Measurements from ENCODE around the gene RNGTT. TPM values are rescaled to one million over a fixed set of nuclear protein-coding genes. Genes with fewer than 3 reads are reported as not detected.

Gene RNGTT
- total and polyA plus RNA-seq, 9 donors = 7.5 to 16.4 (median 10.5) TPM

DNA sequence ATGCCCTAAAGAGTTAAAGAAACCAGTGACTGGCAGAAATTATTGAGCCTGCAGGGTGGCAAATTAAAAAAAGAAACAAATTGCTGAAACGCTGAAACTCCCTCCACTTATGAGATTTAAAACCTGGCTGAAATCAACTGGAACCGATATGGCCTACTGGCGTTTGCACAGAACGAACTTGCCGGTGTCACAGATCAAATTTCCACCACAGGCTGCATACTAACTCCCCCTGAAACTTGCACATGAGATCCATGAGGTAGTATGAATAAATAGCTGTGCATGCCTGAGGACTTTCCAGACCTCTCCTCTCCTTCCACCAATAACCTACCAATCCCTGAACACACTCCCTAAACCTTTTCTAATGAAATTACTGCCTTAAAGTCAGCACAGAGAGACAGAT, 150.4 kb downstream of the RNGTT start:
- DNase-seq = peak; percentile 39
- no peak overlapping the region for H3K4me3 ChIP-seq (ENCODE audit: low read length)
- H3K36me3 ChIP-seq (ENCODE audit: control insufficient read depth, insufficient read depth, low read length) = no peaks in the 10 kb centered on the region
- WGBS (ENCODE audit: insufficient coverage) = 27% methylated on average over 2 of the region's 5 CpGs
- H3K27ac ChIP-seq (ENCODE audit: low read length) = peak overlapping the region; percentile 33
- H3K4me1 ChIP-seq (ENCODE audit: control insufficient read depth, insufficient read depth, low read length) = no peaks in the 10 kb centered on the region
- H3K9me3 ChIP-seq (replicated peaks; ENCODE audit: control insufficient read depth, low read depth, low read length) = no peaks in the 10 kb centered on the region
- H3K27me3 ChIP-seq (ENCODE audit: control insufficient read depth, insufficient read depth, low read length) = no peaks in the 10 kb centered on the region

DNA sequence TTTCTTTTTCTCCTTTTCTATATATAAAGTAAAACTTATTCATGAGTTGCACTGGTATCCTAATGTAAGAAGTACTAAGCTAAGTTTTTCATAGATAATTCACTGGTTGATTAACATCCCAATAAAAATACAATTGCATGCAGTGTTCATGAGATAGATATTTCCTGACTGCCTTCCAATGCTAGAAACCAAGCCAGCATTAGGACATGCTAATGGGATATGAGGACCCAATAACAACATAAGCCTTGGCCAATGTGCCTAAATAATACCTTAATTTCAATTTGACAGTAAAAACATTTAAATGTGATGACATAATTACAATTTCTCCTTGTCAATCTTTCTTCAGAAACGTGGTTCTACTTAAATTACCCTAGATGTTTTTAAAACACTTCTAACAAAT, 152.7 kb downstream of the RNGTT start:
- peak; percentile 40 for DNase-seq
- Histone ChIP-seq H3K9me3 (replicated peaks; ENCODE audit: control insufficient read depth, low read depth, low read length) (peaks cover 2% of the 10 kb centered on the region), H3K4me1 (ENCODE audit: control insufficient read depth, insufficient read depth, low read length) (no peaks in the 10 kb centered on the region), H3K36me3 (ENCODE audit: control insufficient read depth, insufficient read depth, low read length) (no peaks in the 10 kb centered on the region), H3K27me3 (ENCODE audit: control insufficient read depth, insufficient read depth, low read length) (no peaks in the 10 kb centered on the region), H3K27ac (ENCODE audit: low read length) (no peak overlapping the region), H3K4me3 (ENCODE audit: low read length) (no peak overlapping the region)
- no CpG with 5 or more reads among the region's 1 CpG for WGBS (ENCODE audit: insufficient coverage)

DNA sequence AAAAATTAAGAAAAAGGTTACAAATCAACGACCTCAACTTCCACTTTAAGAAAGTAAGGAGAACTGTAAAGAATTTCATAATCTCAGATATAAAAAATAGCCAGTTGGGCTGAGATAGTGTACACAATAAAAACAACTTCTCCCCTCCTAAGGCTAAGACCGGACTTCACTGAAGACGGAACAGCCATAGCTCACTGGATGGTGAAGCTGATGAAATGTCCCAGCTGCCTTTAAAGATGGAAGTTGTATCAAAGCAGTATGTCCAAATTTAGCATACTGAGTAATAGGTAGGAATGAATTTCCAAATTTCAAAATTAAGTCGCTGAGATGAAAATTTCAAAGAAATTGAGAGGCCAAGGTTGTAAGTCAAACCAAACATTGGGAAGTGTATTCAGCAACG, 153.3 kb downstream of the RNGTT start:
- no peak for DNase-seq
- Histone ChIP-seq H3K36me3 (ENCODE audit: control insufficient read depth, insufficient read depth, low read length) (no peaks in the 10 kb centered on the region), H3K9me3 (replicated peaks; ENCODE audit: control insufficient read depth, low read depth, low read length) (peaks cover 2% of the 10 kb centered on the region), H3K27ac (ENCODE audit: low read length) (no peak overlapping the region), H3K4me1 (ENCODE audit: control insufficient read depth, insufficient read depth, low read length) (no peaks in the 10 kb centered on the region), H3K4me3 (ENCODE audit: low read length) (no peak overlapping the region), H3K27me3 (ENCODE audit: control insufficient read depth, insufficient read depth, low read length) (no peaks in the 10 kb centered on the region)
- 91% methylated on average over 2 of the region's 5 CpGs for WGBS (ENCODE audit: insufficient coverage)

DNA sequence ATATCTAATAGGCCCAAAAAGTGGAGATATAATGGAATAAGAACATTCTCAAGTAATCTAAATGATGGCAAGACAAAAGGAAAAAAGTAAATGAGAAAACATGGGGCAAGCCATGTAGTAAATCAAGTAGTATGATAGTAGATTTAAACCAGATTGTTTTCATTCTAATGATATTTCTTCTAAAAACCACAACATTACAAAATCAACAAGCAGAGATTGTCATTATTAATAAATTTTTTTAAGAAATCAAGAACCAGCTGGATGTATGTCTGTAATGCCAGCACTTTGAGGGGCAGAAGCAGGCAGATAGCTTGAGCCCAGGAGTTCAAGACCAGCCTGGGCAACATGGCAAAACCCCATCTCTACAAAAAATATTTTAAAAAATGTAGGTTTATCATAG, 155.0 kb downstream of the RNGTT start:
- no peaks in the 10 kb centered on the region for H3K36me3 ChIP-seq (ENCODE audit: control insufficient read depth, insufficient read depth, low read length)
- H3K4me3 ChIP-seq (ENCODE audit: low read length) = no peak overlapping the region
- H3K27me3 ChIP-seq (ENCODE audit: control insufficient read depth, insufficient read depth, low read length) = no peaks in the 10 kb centered on the region
- H3K4me1 ChIP-seq (ENCODE audit: control insufficient read depth, insufficient read depth, low read length) = no peaks in the 10 kb centered on the region
- no peak for DNase-seq
- peaks cover 2% of the 10 kb centered on the region for H3K9me3 ChIP-seq (replicated peaks; ENCODE audit: control insufficient read depth, low read depth, low read length)
- no peak overlapping the region for H3K27ac ChIP-seq (ENCODE audit: low read length)

DNA sequence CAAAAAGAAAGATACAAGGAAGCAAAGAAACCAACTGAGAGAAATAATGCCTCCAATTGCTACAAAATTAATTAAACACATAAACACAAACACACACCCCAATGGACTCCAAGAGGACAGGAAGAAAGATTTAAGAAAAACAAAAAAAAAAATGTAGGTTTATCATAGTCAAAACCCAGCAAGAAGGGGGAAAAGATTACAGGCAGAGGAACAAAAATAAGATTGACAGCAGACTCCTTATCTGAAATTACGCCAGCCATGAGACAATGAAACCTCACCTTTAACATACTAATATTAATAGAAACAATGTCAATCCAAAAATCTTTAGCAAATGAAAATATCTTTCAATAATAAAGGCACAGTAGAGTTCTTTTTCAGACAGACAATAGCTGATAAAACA, 155.8 kb downstream of the RNGTT start:
- Histone ChIP-seq H3K9me3 (replicated peaks; ENCODE audit: control insufficient read depth, low read depth, low read length) (peaks cover 2% of the 10 kb centered on the region), H3K27ac (ENCODE audit: low read length) (no peak overlapping the region), H3K4me1 (ENCODE audit: control insufficient read depth, insufficient read depth, low read length) (no peaks in the 10 kb centered on the region), H3K36me3 (ENCODE audit: control insufficient read depth, insufficient read depth, low read length) (no peaks in the 10 kb centered on the region), H3K27me3 (ENCODE audit: control insufficient read depth, insufficient read depth, low read length) (no peaks in the 10 kb centered on the region), H3K4me3 (ENCODE audit: low read length) (no peak overlapping the region)
- no CpG with 5 or more reads among the region's 1 CpG for WGBS (ENCODE audit: insufficient coverage)
- DNase-seq = no peak

DNA sequence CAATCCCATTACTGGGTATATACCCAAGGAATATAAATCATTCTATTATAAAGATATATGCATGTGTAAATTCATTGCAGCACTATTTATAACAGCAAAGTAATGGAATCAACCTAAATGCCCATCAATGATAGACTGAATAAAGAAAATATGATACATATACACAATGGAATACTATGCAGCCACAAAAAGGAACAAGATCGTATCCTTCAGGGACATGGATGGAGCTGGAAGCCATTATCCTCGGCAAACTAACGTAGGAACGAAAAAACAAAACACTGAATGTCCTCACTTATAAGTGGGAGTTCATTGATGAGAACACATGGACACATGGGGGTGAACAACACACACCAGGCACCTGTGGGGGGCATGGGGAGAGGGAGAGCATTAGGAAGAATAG, 156.7 kb downstream of the RNGTT start:
- no peaks in the 10 kb centered on the region for H3K27me3 ChIP-seq (ENCODE audit: control insufficient read depth, insufficient read depth, low read length)
- no peak for DNase-seq
- peaks cover 2% of the 10 kb centered on the region for H3K9me3 ChIP-seq (replicated peaks; ENCODE audit: control insufficient read depth, low read depth, low read length)
- no peaks in the 10 kb centered on the region for H3K4me1 ChIP-seq (ENCODE audit: control insufficient read depth, insufficient read depth, low read length)
- H3K4me3 ChIP-seq (ENCODE audit: low read length) = no peak overlapping the region
- no CpG with 5 or more reads among the region's 4 CpGs for WGBS (ENCODE audit: insufficient coverage)
- no peaks in the 10 kb centered on the region for H3K36me3 ChIP-seq (ENCODE audit: control insufficient read depth, insufficient read depth, low read length)
- H3K27ac ChIP-seq (ENCODE audit: low read length) = no peak overlapping the region

DNA sequence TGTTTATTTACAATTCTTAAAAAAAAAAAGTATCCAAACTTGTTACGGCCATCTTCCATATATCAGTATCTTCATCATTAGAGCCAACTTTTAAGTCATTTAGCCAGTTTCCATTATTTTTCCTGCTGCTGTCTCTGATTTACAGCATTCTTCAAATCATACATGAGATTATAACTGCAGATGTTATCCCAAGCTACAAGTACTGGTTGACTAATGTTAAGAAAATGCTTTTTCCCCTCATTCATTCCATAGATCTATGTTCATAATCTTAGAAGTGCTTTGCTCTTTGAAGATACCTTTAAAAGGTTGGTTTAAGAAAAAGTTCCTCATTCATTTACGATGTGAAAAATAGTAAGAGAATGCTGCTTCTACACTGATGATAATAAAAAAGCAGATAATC, 158.7 kb downstream of the RNGTT start:
- Histone ChIP-seq H3K27me3 (ENCODE audit: control insufficient read depth, insufficient read depth, low read length) (no peaks in the 10 kb centered on the region), H3K4me1 (ENCODE audit: control insufficient read depth, insufficient read depth, low read length) (no peaks in the 10 kb centered on the region), H3K4me3 (ENCODE audit: low read length) (no peak overlapping the region), H3K9me3 (replicated peaks; ENCODE audit: control insufficient read depth, low read depth, low read length) (peaks cover 2% of the 10 kb centered on the region), H3K27ac (ENCODE audit: low read length) (no peak overlapping the region), H3K36me3 (ENCODE audit: control insufficient read depth, insufficient read depth, low read length) (peaks cover 3% of the 10 kb centered on the region)
- no CpG with 5 or more reads among the region's 2 CpGs for WGBS (ENCODE audit: insufficient coverage)
- DNase-seq = peak; percentile 13

DNA sequence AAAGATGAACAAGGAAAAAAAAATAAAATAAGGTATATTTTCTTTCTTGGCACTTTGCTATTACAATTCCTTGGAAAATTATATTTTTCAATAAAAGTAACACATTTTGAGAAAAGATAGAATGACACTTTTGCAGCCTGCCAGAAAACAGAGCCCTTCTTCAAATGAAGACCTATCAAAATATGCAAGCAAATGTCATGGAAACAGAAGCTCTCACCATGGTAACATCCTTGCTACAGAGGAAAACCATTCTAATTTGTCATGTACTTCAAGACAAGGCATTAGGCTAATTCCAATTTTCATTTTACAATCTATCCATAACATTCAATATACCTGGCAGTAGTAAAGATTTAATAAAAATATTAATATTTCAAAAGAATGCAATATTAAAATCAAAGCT, 177.9 kb downstream of the RNGTT start:
- H3K27ac ChIP-seq (ENCODE audit: low read length) = no peak overlapping the region
- H3K4me3 ChIP-seq (ENCODE audit: low read length) = no peak overlapping the region

DNA sequence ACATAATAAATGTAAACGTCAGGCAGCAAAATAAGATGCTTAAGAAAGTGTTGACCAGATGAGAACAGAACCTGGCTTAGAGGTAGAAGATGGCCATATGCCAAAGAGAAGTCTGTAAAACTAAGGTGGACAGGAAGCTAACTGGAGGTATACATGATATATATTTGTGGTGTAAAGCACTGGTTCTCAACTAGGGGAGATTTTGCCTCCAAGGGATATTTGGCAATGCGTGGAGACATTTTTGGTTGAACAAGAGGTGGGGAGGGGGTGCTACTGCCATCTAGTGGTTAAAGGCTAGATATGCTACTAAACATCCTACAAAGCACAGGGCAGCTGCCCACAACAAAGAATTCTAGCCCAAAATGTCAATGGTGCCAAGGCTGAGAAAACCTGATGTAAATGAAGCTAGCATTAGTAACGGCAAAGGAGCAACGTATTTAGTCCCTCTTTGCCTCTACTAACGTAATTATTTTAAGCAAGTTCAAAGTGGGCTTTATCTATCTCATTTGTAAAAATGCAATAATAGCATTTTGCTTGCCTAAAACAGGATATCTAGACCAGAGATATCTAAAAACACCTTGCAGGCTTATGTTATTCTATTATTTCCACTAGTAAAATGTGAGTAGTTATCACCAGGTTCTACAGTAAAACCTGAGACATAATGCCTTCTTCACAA, 182.6 kb downstream of the RNGTT start:
- Histone ChIP-seq H3K4me3 (ENCODE audit: low read length) (no peak overlapping the region), H3K27me3 (ENCODE audit: control insufficient read depth, insufficient read depth, low read length) (no peaks in the 10 kb centered on the region), H3K36me3 (ENCODE audit: control insufficient read depth, insufficient read depth, low read length) (no peaks in the 10 kb centered on the region), H3K27ac (ENCODE audit: low read length) (no peak overlapping the region), H3K4me1 (ENCODE audit: control insufficient read depth, insufficient read depth, low read length) (no peaks in the 10 kb centered on the region), H3K9me3 (replicated peaks; ENCODE audit: control insufficient read depth, low read depth, low read length) (no peaks in the 10 kb centered on the region)
- no CpG with 5 or more reads among the region's 5 CpGs for WGBS (ENCODE audit: insufficient coverage)
- peak; percentile 73 for DNase-seq

More for the DNA sequence above, 177.9 kb downstream of the RNGTT start:
- no peaks in the 10 kb centered on the region for H3K9me3 ChIP-seq (replicated peaks; ENCODE audit: control insufficient read depth, low read depth, low read length)
- no peaks in the 10 kb centered on the region for H3K36me3 ChIP-seq (ENCODE audit: control insufficient read depth, insufficient read depth, low read length)
- H3K4me1 ChIP-seq (ENCODE audit: control insufficient read depth, insufficient read depth, low read length) = no peaks in the 10 kb centered on the region
- H3K27me3 ChIP-seq (ENCODE audit: control insufficient read depth, insufficient read depth, low read length) = no peaks in the 10 kb centered on the region
- peak; percentile 65 for DNase-seq

DNA sequence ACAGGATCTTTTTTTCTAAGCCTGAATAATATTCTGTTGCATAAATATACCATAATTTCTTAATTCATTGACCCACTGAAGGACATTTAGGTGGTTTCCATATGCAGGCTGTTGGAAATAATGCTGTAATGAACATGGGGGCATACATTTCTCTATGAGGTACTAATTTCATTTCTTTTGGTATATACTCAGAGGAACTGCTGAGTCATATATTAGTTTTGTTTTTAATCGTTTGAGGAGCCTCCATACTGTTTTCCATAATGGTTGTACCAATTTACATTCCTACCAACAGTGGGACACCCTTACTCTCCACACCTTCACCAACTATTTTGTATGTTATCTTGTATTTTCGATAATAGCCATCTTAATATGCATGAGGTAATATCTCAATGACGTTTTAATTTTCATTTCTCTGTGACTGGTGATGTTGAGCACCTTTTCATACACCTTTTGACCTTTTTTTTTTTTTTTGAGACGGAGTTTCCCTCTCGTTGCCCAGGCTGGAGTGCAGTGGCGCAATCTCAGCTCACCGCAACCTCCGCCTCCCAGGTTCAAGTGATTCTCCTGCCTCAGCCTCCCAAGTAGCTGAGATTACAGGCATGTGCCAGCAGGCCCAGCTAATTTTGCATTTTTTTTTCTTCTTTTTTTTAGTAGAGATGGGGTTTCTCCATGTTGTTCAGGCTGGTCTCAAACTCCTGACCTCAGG, 187.4 kb downstream of the RNGTT start:
- no peak for DNase-seq
- H3K27ac ChIP-seq (ENCODE audit: low read length) = no peak overlapping the region
- no peaks in the 10 kb centered on the region for H3K4me1 ChIP-seq (ENCODE audit: control insufficient read depth, insufficient read depth, low read length)
- no peaks in the 10 kb centered on the region for H3K27me3 ChIP-seq (ENCODE audit: control insufficient read depth, insufficient read depth, low read length)
- no peaks in the 10 kb centered on the region for H3K9me3 ChIP-seq (replicated peaks; ENCODE audit: control insufficient read depth, low read depth, low read length)
- H3K36me3 ChIP-seq (ENCODE audit: control insufficient read depth, insufficient read depth, low read length) = no peaks in the 10 kb centered on the region
- WGBS (ENCODE audit: insufficient coverage) = no CpG with 5 or more reads among the region's 8 CpGs
- no peak overlapping the region for H3K4me3 ChIP-seq (ENCODE audit: low read length)

Data from muscle of leg (tissue), 11 donors.